Raji (cell line): ENCODE data around the gene MEIOSIN.
A peak's percentile ranks its signal among the peaks of the same experiment; 100 is the strongest.

Experiments used
- POLR2A ChIP-seq: IDR thresholded peaks from 2 replicates; pipeline ENCODE4 v1.6.1; 2011; ENCODE audit warnings: low read depth, low read length, control low read depth; ENCODE audit not compliant: insufficient read depth

Gene MEIOSIN

DNA sequence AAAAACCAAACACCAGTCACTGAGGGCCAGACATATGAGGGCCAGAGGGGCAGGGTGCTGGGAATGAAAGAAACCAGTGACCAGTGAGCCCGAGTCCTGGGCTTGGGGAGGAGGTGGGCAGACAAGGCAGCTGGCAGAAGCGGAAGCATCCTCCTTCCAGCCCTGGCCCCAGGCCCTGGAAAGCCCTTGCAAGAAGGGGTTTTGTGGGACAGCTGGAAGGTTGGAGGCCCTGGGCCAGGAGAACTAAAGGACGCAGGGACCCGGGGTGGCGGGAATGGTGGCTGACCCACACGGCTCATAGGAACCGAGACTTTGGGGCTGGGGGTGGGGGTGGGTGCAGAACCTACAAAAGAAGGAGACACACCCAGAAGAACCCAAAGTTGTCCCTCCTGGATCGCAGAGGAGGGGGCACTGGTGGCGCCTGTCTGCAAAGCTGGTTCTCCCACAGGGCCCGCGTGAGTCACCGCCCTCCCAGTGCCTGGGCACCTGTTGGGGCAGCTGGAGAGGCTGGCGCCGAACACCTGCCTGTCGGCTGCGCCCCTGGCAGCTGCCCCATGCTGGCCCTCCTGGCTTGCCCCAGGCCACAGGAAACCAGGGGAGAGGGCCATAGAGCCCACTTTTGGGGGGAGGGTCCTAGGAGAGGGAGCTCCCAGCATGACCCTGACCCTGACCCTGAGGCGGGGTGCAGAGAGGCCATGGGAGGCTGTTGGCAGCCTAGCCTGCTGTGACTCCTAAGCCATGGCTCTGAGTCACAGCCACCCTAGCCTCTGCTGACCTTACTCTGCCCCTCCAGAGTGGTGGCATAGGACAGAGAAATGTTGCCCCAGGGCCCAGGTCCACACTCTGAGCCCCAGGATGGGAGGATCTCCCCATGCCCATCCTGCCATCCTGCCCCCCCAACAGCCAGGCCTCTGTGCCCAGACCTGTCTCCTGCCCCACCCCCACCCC, 48.2 kb downstream of the MEIOSIN start:
- TF ChIP-seq POLR2A = peak; percentile 21; the same call in 1 of the 2 replicates

- no peak for TF ChIP-seq POLR2A
Measured at GRCh38 chr19:45782162-45782691, 49.0 kb downstream of the MEIOSIN start, which contains the start of gene DMPK. DMPK (minus strand) TSS chr19:45782490; CDS start chr19:45782352, 138 bp downstream.

- no peak for TF ChIP-seq POLR2A
Measured at GRCh38 chr19:45782820-45783785, 49.9 kb downstream of the MEIOSIN start.

GRCh38 chr19:45784096-45784495, 50.9 kb downstream of the MEIOSIN start:
- TF ChIP-seq POLR2A = no peak

DNA sequence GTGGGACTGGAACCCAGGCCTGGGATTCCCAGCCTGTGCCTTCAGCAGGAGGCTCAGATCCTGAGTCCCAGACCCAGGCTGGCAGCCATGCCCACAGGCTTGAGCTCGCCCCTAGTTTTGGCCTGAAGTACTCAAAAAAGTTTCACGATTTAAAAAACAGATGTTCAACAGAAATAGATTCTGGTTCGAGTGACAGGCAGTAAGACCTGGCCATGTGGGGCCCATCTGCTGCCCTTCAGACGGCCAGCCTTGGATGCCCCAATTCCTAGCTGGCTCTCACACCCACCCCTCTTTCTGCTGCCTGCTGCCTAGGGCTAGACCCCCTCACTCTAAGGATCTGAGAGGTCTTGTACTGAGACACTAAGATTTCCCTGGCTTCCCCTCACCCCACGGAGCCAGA, 51.9 kb downstream of the MEIOSIN start:
- TF ChIP-seq POLR2A = no peak

GRCh38 chr19:45785781-45786532, 52.7 kb downstream of the MEIOSIN start:
- no peak for TF ChIP-seq POLR2A

GRCh38 chr19:45786533-45786894, 53.3 kb downstream of the MEIOSIN start:
- TF ChIP-seq POLR2A = no peak

DNA sequence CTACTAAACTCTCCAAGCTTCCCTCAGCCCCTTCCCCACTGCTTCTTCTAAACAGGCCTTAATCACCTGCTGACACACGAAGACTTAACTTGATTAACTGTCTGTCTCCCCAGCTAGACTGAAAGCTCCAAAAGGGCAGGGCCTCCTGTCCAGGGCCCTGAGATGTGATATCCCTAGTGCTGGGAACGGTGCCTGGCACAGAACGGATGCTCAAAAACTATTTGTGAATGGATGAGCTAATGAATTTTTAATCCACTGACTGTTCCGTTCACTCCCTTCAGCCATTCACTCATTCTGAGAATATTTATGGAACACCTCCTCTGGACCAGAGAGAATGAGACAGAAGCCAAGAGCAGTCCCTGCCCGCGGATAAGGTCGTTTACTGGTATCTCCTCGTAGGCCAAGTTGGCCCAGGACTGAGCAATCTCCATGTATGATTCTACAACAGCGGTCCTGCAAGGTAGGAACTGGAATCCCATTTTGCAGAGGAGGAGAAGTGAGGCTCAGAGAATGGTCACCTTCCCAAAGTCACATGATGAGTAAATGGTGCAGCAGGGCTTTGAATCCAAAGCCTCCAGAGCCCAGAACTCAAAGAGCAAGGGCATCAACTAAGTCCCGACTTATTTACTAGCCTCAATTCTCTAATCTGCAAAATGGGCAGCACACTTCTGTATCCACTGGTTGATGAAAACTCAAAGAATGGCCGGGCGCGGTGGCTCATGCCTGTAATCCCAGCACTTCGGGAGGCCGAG, 56.0 kb downstream of the MEIOSIN start:
- TF ChIP-seq POLR2A = no peak

- TF ChIP-seq POLR2A = 0 out of 2 replicates have a peak, but pooled peaks have one; percentile 3
Measured at GRCh38 chr19:45790942-45791341, 57.7 kb downstream of the MEIOSIN start.

DNA sequence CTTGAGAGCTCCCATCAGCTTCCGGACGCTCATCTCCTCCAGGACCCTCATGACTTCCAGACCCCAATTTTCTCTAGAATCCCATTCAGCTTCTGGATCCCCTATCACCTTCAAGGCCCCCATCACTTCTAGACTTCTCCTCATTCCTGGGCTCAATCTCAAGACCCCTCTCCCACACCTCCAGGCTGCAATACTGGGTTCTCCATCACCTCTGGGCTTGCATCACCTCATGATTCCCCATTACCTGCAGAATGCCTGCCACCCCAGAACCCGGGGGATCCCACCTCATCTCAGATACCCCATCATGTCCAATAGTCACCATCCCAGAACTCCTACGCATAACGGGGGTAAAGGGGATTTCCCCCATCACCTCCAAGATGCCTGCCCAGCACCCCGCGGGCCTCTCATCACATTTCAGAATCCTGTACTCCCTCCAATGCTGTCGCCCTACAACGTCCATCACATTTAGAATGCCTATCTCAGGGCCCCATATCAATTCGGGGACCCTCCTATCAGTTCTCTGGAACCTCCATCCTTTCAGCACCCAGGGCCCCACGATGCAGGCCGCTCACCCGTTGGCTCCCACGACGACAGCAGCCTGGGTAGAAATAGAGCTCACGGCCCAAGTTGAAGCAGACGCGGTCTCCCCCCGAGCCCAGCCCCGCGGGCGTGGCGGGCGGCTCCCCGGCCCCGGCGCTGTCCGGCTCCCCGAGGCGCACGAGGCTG, 58.7 kb downstream of the MEIOSIN start:
- no peak for TF ChIP-seq POLR2A

GRCh38 chr19:45792470-45793177, 59.4 kb downstream of the MEIOSIN start, which contains the start of gene DMWD:
DMWD (minus strand) TSS chr19:45792845; CDS start chr19:45792756, 89 bp downstream.
- TF ChIP-seq POLR2A = peak; percentile 66

GRCh38 chr19:45793178-45793564, 59.9 kb downstream of the MEIOSIN start:
- no peak for TF ChIP-seq POLR2A

DNA sequence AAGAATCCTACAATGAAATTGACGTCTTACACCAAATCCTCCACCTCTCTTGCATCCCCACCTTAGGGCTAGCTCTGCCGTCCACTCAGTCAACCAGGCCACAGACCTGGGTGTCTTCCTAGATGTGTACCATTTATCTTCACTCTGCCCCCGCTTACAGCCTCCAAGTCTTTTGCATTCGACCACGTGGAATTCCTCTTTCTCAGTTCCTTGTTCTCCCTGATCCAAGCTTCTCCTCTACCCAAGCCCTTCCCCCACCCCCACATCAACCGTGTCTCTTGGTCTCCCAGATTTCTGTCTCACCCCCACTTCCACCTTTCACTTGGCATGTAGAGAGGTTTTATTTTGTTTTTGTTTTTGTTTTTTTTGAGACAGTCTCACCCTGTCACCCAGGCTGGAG, 60.6 kb downstream of the MEIOSIN start:
- no peak for TF ChIP-seq POLR2A

GRCh38 chr19:45794627-45795026, 61.4 kb downstream of the MEIOSIN start:
- TF ChIP-seq POLR2A = no peak
